Right lobe of liver (tissue), 6 donors: Measurements from ENCODE around the gene PPP6R1. TPM values are rescaled to one million over a fixed set of nuclear protein-coding genes. Genes with fewer than 3 reads are reported as not detected.

Experiments used
- ATAC-seq, 4 donors: fragments of 200-7000 bp; cut with Tn5 transposase; one replicate each; pipeline ENCODE4 v1.9.1; 2020; ENCODE audit warnings: mild to moderate bottlenecking in 4 of 4, moderate library complexity in 4 of 4
- DNase-seq, 3 donors: peaks; one replicate each; pipeline ENCODE4 v3.0.0-alpha.2; 2020
- H3K27ac ChIP-seq, 3 donors: fragments of 200-600 bp; one replicate each; pipeline ENCODE4 v1.8.0; 2022
- H3K27me3 ChIP-seq, 2 donors: fragments of 200-600 bp; one replicate each; pipeline ENCODE4 v1.8.0; 2022
- H3K36me3 ChIP-seq, 4 donors: fragments of 200-600 bp; sonication (generic) in 1 of 4; one replicate each; pipeline versions ENCODE4 v1.5.1 to v1.8.0; 2017 to 2022; ENCODE audit warnings: control low read depth in 1 of 4
- H3K4me1 ChIP-seq, 4 donors: fragments of 200-600 bp; sonication (generic) in 1 of 4; one replicate each; pipeline versions ENCODE4 v1.5.1 to v1.8.0; 2017 to 2022; ENCODE audit warnings: control low read depth in 1 of 4
- H3K4me3 ChIP-seq, 3 donors: fragments of 200-600 bp; one replicate each; pipeline ENCODE4 v1.8.0; 2022
- H3K9me3 ChIP-seq, 4 donors: fragments of 200-600 bp; sonication (generic) in 1 of 4; one replicate each; pipeline versions ENCODE4 v1.5.1 to v1.8.0; 2017 to 2022; ENCODE audit warnings: control low read depth in 1 of 4
- CTCF ChIP-seq, 4 donors: fragments of 200-600 bp in 3 of 4; fragments of 450-650 bp in 1 of 4; IDR thresholded peaks; one replicate each; pipeline versions ENCODE4 v1.5.1 to v1.8.0; 2016 to 2022; ENCODE audit warnings: antibody characterized with exemption in 4 of 4, mild to moderate bottlenecking in 2 of 4
- POLR2A ChIP-seq: fragments of 450-650 bp; IDR thresholded peaks from one replicate; pipeline ENCODE4 v1.6.1; 2017; ENCODE audit warnings: antibody characterized with exemption, mild to moderate bottlenecking
- WGBS: methylation state at CpG from one replicate; pipeline ENCODE4 v1.1.6; 2018; ENCODE audit warnings: low coverage, low lambda C conversion rate; ENCODE audit not compliant: insufficient coverage; ENCODE audit errors: missing lambda C conversion rate; 5-methylcytosine and 5-hydroxymethylcytosine counted together
- intact Hi-C, 2 donors: fragments of 100-400 bp; cut with DNase I; formaldehyde crosslinking; loops; one replicate each; pipeline versions ENCODE4 v1.11.2 to v1.14.1; 2022
- total RNA-seq, 6 experiments: library from RNA; depleted of rRNA in 2 of 6; stranded (reverse); fragments of >200 nt in 2 of 6; fragmentation: NEBNext Ultra II Directional in 3 of 6; extraction: Animal tissue kit (Norgen Biotek cat#: 25700) in 3 of 6; gene quantifications; one replicate each; pipeline versions ENCODE4 v1.1.0 to v1.2.4, GENCODE V29; 2016 to 2023
- donor health status: DM: no; HTN: yes; CAD: no.
- donor health status: DM: no; HTN: no; CAD: no.
- donor health status: DM: no; HTN: no; CAD: no.
- donor health status: DM: no; HTN: yes; CAD: no.
- donor health status: DM: no; HTN: yes; CAD: no.

Gene PPP6R1
- total RNA-seq, 6 experiments from 2014 or later, result 26.4 to 39.6 (median 30.2) TPM

GRCh38 chr19:55240713-55241020 lies 18.1 kb downstream of the PPP6R1 start:
- no peak for DNase-seq
- intact Hi-C loops, result no loop called here

GRCh38 chr19:55239004-55239403 lies 19.8 kb downstream of the PPP6R1 start:
- WGBS, result no CpG with 5 or more reads among the region's 12 CpGs

More at GRCh38 chr19:55240713-55241020, 18.1 kb downstream of the PPP6R1 start:
- Histone ChIP-seq H3K27ac (no peak overlapping the region), H3K4me1 (no peaks in the 10 kb centered on the region), H3K9me3 (no peaks in the 10 kb centered on the region), H3K36me3 (peaks cover 7 to 87% (median 43%) of the 10 kb centered on the region in 4 donors), H3K4me3 (no peak overlapping the region), H3K27me3 (no peaks in the 10 kb centered on the region)
- no peak for ATAC-seq
- no peak for TF ChIP-seq CTCF (IDR thresholded peaks at IDR 0.05)
- TF ChIP-seq POLR2A, result no peak
- WGBS, result 100% methylated on average over 1 of the region's 6 CpGs

GRCh38 chr19:55238030-55238429 lies 20.8 kb downstream of the PPP6R1 start:
- 100% methylated on average over 2 of the region's 8 CpGs for WGBS
- Histone ChIP-seq H3K4me1 (no peaks in the 10 kb centered on the region), H3K27ac (no peak overlapping the region), H3K36me3 (peaks cover 7 to 80% (median 40%) of the 10 kb centered on the region in 4 donors), H3K27me3 (no peaks in the 10 kb centered on the region), H3K9me3 (no peaks in the 10 kb centered on the region), H3K4me3 (no peak overlapping the region)
- no peak for TF ChIP-seq POLR2A
- no peak for TF ChIP-seq CTCF (IDR thresholded peaks at IDR 0.05)
- ATAC-seq (no peak), DNase-seq (no peak)
- intact Hi-C loops, result no loop called here

More at GRCh38 chr19:55239004-55239403, 19.8 kb downstream of the PPP6R1 start:
- ATAC-seq (no peak), DNase-seq (no peak)
- H3K9me3 ChIP-seq, result no peaks in the 10 kb centered on the region
- H3K4me3 ChIP-seq, result no peak overlapping the region
- peaks cover 7 to 80% (median 38%) of the 10 kb centered on the region in 4 donors for H3K36me3 ChIP-seq
- intact Hi-C loops, result no loop called here
- H3K27ac ChIP-seq, result no peak overlapping the region
- no peak for TF ChIP-seq POLR2A
- TF ChIP-seq CTCF (IDR thresholded peaks at IDR 0.05), result no peak
- H3K27me3 ChIP-seq, result no peaks in the 10 kb centered on the region
- H3K4me1 ChIP-seq, result no peaks in the 10 kb centered on the region

GRCh38 chr19:55232986-55233385 lies 25.8 kb downstream of the PPP6R1 start:
- H3K4me1 ChIP-seq, result peaks cover 0 to 13% (median 5%) of the 10 kb centered on the region in 4 donors
- H3K27ac ChIP-seq, result no peak overlapping the region
- no peaks in the 10 kb centered on the region for H3K27me3 ChIP-seq
- DNase-seq (no peak), ATAC-seq (no peak)
- peaks cover 0 to 62% (median 26%) of the 10 kb centered on the region in 4 donors for H3K36me3 ChIP-seq
- no peak for TF ChIP-seq CTCF (IDR thresholded peaks at IDR 0.05)
- TF ChIP-seq POLR2A, result no peak
- no peaks in the 10 kb centered on the region for H3K9me3 ChIP-seq
- H3K4me3 ChIP-seq, result no peak overlapping the region
- intact Hi-C loops, result no loop called here
- 92% methylated on average over 5 of the region's 5 CpGs for WGBS

GRCh38 chr19:55232286-55232602 lies 26.6 kb downstream of the PPP6R1 start:
- peaks cover 0 to 13% (median 5%) of the 10 kb centered on the region in 4 donors for H3K4me1 ChIP-seq
- H3K27ac ChIP-seq, result no peak overlapping the region
- intact Hi-C loops, result no loop called here
- 80% methylated on average over 4 of the region's 12 CpGs for WGBS
- DNase-seq, result no peak
- ATAC-seq, result no peak
- no peaks in the 10 kb centered on the region for H3K9me3 ChIP-seq
- H3K4me3 ChIP-seq, result no peak overlapping the region
- H3K27me3 ChIP-seq, result no peaks in the 10 kb centered on the region
- TF ChIP-seq POLR2A (no peak), CTCF (IDR thresholded peaks at IDR 0.05) (no peak)
- H3K36me3 ChIP-seq, result peaks cover 0 to 55% (median 22%) of the 10 kb centered on the region in 4 donors
